Stimulated activated CD4-positive, alpha-beta T cell treated with anti-CD3 and anti-CD28 coated beads, Interleukin-2, amount 100 ng/mL, for 24 hours (primary cell): ENCODE results near the gene OR2B2.
A peak's percentile ranks its signal among the peaks of the same experiment; 100 is the strongest.

Experiments
- DNase-seq, 2 donors: peaks; one replicate each; pipeline ENCODE4 v3.0.0-alpha.2; 2020

Gene OR2B2

GRCh38 chr6:27866357-27867050, 45.7 kb downstream of the OR2B2 start:
- peak; percentile 37 to 60 for DNase-seq

GRCh38 chr6:27865850-27866356, 46.3 kb downstream of the OR2B2 start:
- peak; percentile 31 to 70 for DNase-seq

- DNase-seq = peak; percentile 64 to 75
Observed at GRCh38 chr6:27864906-27865849, 47.0 kb downstream of the OR2B2 start.

GRCh38 chr6:27863962-27864905, 48.0 kb downstream of the OR2B2 start:
- peak; percentile 28 to 37 for DNase-seq

GRCh38 chr6:27862396-27863066, 49.7 kb downstream of the OR2B2 start:
- DNase-seq = no peak

GRCh38 chr6:27861861-27862260, 50.3 kb downstream of the OR2B2 start:
- DNase-seq = no peak

- DNase-seq = no peak
Observed at GRCh38 chr6:27861276-27861840, 50.8 kb downstream of the OR2B2 start.
